K562 (cell line): ENCODE measurements around the gene APOA1. TPM values are rescaled to one million over a fixed set of nuclear protein-coding genes. Genes with fewer than 3 reads are reported as not detected.

Experiments
- ATAC-seq: fragments of 200-7000 bp; cut with Tn5 transposase; 3 replicates; pipeline ENCODE4 v1.9.1; 2020; ENCODE audit warnings: moderate library complexity
- BruUV-seq: library from RNA; stranded (reverse); fragments of 400-500 nt; replicated peaks from 2 replicates; lab custom pipeline; 2021; lab: Mats Ljungman, UMichigan
- CTCF ChIA-PET: fragments of 300-600 bp; formaldehyde crosslinking; extraction: SDS; loops from one replicate; lab custom pipeline; 2021; ENCODE audit warnings: low intra/inter-chr PET ratio; lab: Yijun Ruan, JAX
- POLR2A ChIA-PET: fragments of 300-600, 350-650 bp; sonication (Branson Sonifier 250); formaldehyde crosslinking; extraction: SDS; loops from one replicate; lab custom pipeline; 2021; ENCODE audit warnings: antibody characterized with exemption, inconsistent platforms; lab: Yijun Ruan, JAX
- DNase-seq, 4 experiments: peaks; one replicate each; pipeline versions ENCODE4 v3.0.0 to v3.0.0-alpha.2; 2011 to 2018; ENCODE audit warnings: low spot score in 3 of 4, mixed read lengths in 3 of 4; ENCODE audit errors: extremely low read depth in 1 of 4
- FAIRE-seq: peaks from 2 replicates; lab custom pipeline; 2011; peaks lifted over from hg19 to GRCh38; lab: Jason Lieb, UNC
- H2AFZ ChIP-seq: 2 replicates; pipeline ENCODE4 v1.6.0; 2011; ENCODE audit warnings: low read depth, low read length, control low read depth, inconsistent platforms
- H3K27ac ChIP-seq: fragments of 200-600 bp; 3 replicates; pipeline ENCODE4 v1.8.0; 2011; ENCODE audit warnings: low read depth, mild to moderate bottlenecking, control low read depth, inconsistent platforms, low read length, moderate library complexity, mixed read lengths; ENCODE audit errors: extremely low read depth
- H3K27me3 ChIP-seq, 2 experiments: fragments of 300-600 bp in 1 of 2; 2 replicates in 1 of 2; 3 replicates in 1 of 2; pipeline versions ENCODE4 v1.6.0 to v1.8.0; 2011; ENCODE audit warnings: inconsistent platforms in 2 of 2, low read length in 2 of 2, mild to moderate bottlenecking in 1 of 2, mixed read lengths in 1 of 2, moderate library complexity in 1 of 2; ENCODE audit not compliant: control insufficient read depth in 2 of 2, insufficient read depth in 2 of 2
- H3K36me3 ChIP-seq: fragments of 300-600 bp; 3 replicates; pipeline ENCODE4 v1.8.0; 2011; ENCODE audit warnings: mild to moderate bottlenecking, low read length, inconsistent platforms; ENCODE audit not compliant: control insufficient read depth, insufficient read depth
- H3K4me1 ChIP-seq, 2 experiments: fragments of 200-600 bp in 1 of 2; replicated peaks in 1 of 2; 2 replicates in 1 of 2; 3 replicates in 1 of 2; pipeline versions ENCODE4 v1.5.1 to v1.8.0; 2011; ENCODE audit warnings: inconsistent platforms in 2 of 2, low read length in 2 of 2, mild to moderate bottlenecking in 1 of 2, mixed read lengths in 1 of 2, moderate library complexity in 1 of 2; ENCODE audit not compliant: control insufficient read depth in 2 of 2, insufficient read depth in 2 of 2
- H3K4me2 ChIP-seq: 2 replicates; pipeline ENCODE4 v1.6.1; 2011; ENCODE audit warnings: low read length, control low read depth, inconsistent platforms, mixed read lengths; ENCODE audit not compliant: insufficient read depth
- H3K4me3 ChIP-seq: fragments of 200-600 bp; sonication (generic), shearing (Covaris generic); 2 replicates; pipeline ENCODE4 v1.5.1; 2016; ENCODE audit warnings: control low read depth, inconsistent platforms
- H3K79me2 ChIP-seq: fragments of 200-600 bp; 3 replicates; pipeline ENCODE4 v1.8.0; 2011; ENCODE audit warnings: low read length, inconsistent platforms; ENCODE audit not compliant: control insufficient read depth, insufficient read depth
- H3K9ac ChIP-seq, 2 experiments: 2 replicates each; pipeline versions ENCODE4 v1.6.0 to v1.6.1; 2011; ENCODE audit warnings: low read depth in 2 of 2, low read length in 2 of 2, control low read depth in 1 of 2, inconsistent platforms in 1 of 2, mild to moderate bottlenecking in 1 of 2, mixed read lengths in 1 of 2; ENCODE audit not compliant: insufficient read depth in 1 of 2
- H3K9me1 ChIP-seq: one replicate; pipeline ENCODE4 v1.6.0; 2011; ENCODE audit warnings: inconsistent platforms, mild to moderate bottlenecking, low read length, moderate library complexity; ENCODE audit not compliant: control insufficient read depth, insufficient read depth
- H3K9me3 ChIP-seq: replicated peaks from 2 replicates; pipeline ENCODE4 v1.5.1; 2011; ENCODE audit warnings: low read depth, low read length, inconsistent platforms; ENCODE audit not compliant: control insufficient read depth, insufficient read depth
- H4K20me1 ChIP-seq: replicated peaks from 2 replicates; pipeline ENCODE4 v1.6.1; 2011; ENCODE audit warnings: low read length, inconsistent platforms, mixed read lengths; ENCODE audit not compliant: control insufficient read depth, insufficient read depth
- CBFA2T3 ChIP-seq: fragments of 450-650 bp; IDR thresholded peaks from 2 replicates; pipeline ENCODE4 v1.6.1; 2017
- EZH2 ChIP-seq: IDR thresholded peaks from 2 replicates; pipeline ENCODE4 v1.6.1; 2012; ENCODE audit warnings: low read depth, mild to moderate bottlenecking, inconsistent platforms, low read length, borderline replicate concordance
- GTF2F1 ChIP-seq: IDR thresholded peaks from 2 replicates; pipeline ENCODE4 v1.6.1; 2011; ENCODE audit warnings: low read depth, low read length, improper control_type of control experiment
- MBD1 ChIP-seq: fragments of 250-450 bp; sonication (Bioruptor Pico); IDR thresholded peaks from 2 replicates; pipeline ENCODE4 v1.8.0; 2022; ENCODE audit warnings: inconsistent platforms
- STAG1 ChIP-seq: sonication (generic); formaldehyde crosslinking; IDR thresholded peaks from 2 replicates; pipeline ENCODE4 v1.5.0; 2020; ENCODE audit warnings: missing genetic modification reagents, borderline replicate concordance
- ZNF717 ChIP-seq: fragments of 250-450 bp; sonication (Bioruptor Pico); IDR thresholded peaks from 2 replicates; pipeline ENCODE4 v1.5.0; 2021
- WGBS: fragments of 100-300 bp; shearing (Covaris generic); methylation state at CpG from one replicate; pipeline ENCODE4 v1.1.6; 2016; ENCODE audit warnings: low coverage, mixed read lengths; ENCODE audit not compliant: insufficient coverage; ENCODE audit errors: missing lambda C conversion rate; 5-methylcytosine and 5-hydroxymethylcytosine counted together
- in situ Hi-C: fragments of 300-500 bp; cut with MboI; formaldehyde crosslinking; loops from 4 replicates; pipeline ENCODE4 v1.15.0; 2018; ENCODE audit warnings: inconsistent platforms, mixed read lengths
- intact Hi-C: fragments of 100-400 bp; cut with micrococcal nuclease; formaldehyde crosslinking; loops from 2 replicates; pipeline ENCODE4 v1.14.2; 2022
- polyA plus RNA-seq, 8 experiments: library from polyadenylated mRNA; depleted of rRNA in 4 of 8; stranded (reverse) in 5 of 8; unstranded in 3 of 8; fragments of >200 nt; fragmentation: Nextera tagmentation in 2 of 8; fragmentation: Illumina TruSeq in 1 of 8; extraction: Ambion mirVana in 2 of 8; extraction: Trizol in 1 of 8; gene quantifications; 2 replicates each; pipeline versions ENCODE4 v1.2.1 to v1.2.3, GENCODE V29; 2011 to 2014; ENCODE audit warnings: inconsistent platforms in 1 of 8, missing spikeins in 1 of 8
- total RNA-seq, 7 experiments: library from RNA; depleted of rRNA in 6 of 7; stranded (reverse); fragments of >200 nt in 6 of 7; fragmentation: Illumina TruSeq in 2 of 7; extraction: Trizol in 2 of 7; gene quantifications; 2 replicates each; pipeline versions ENCODE4 v1.2.1 to v1.2.3, GENCODE V29; 2011 to 2021; ENCODE audit warnings: low replicate concordance in 1 of 7

Gene APOA1
- total and polyA plus RNA-seq, 9 of the 15 experiments (the other 6 are each of a cell fraction or from before 2014, with no cell fraction given) = 1.8 TPM; not detected in 8

DNA sequence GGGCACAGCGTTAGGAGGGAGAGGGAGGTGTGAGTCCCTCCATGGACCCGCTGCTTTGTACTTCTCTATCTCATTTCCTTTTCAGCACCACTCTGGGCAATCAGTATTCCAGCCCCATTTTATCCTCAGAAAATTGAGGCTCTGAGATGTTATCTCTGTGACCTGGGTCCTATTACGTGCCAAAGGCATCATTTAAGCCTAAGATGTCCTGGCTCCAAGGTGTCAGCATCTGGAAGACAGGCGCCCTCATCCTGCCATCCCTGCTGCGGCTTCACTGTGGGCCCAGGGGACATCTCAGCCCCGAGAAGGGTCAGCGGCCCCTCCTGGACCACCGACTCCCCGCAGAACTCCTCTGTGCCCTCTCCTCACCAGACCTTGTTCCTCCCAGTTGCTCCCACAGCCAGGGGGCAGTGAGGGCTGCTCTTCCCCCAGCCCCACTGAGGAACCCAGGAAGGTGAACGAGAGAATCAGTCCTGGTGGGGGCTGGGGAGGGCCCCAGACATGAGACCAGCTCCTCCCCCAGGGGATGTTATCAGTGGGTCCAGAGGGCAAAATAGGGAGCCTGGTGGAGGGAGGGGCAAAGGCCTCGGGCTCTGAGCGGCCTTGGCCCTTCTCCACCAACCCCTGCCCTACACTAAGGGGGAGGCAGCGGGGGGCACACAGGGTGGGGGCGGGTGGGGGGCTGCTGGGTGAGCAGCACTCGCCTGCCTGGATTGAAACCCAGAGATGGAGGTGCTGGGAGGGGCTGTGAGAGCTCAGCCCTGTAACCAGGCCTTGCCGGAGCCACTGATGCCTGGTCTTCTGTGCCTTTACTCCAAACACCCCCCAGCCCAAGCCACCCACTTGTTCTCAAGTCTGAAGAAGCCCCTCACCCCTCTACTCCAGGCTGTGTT, 8.5 kb downstream of the APOA1 start:
- H3K9me1 ChIP-seq = no peaks in the 10 kb centered on the region
- ChIA-PET POLR2A (interaction anchor here (0.6 to 1.6 kb wide), 3 partner anchors 8 to 38 kb away, joined by 3 to 6 read pairs (median 3); no protein-coding TSS in a partner anchor), CTCF (no interaction called here)
- peak in 3 of 4 experiments; percentile 35 to 51 (median 49) for DNase-seq
- WGBS = 24% methylated on average over 7 of the region's 16 CpGs
- no peak overlapping the region for H3K4me2 ChIP-seq
- H3K79me2 ChIP-seq = no peaks in the 10 kb centered on the region
- in situ Hi-C loops = no loop called here
- intact Hi-C loops = no loop called here
- H3K27me3 ChIP-seq = peaks cover 0 to 7% of the 10 kb centered on the region in 2 experiments; a peak in 2 of 5 replicates
- peaks cover 8 to 29% of the 10 kb centered on the region in 2 experiments; a peak in 4 of 5 replicates for H3K4me1 ChIP-seq
- H2AFZ ChIP-seq = 0 out of 2 replicates have a peak overlapping the region, but pooled peaks have one; percentile 24
- H3K9me3 ChIP-seq = no peaks in the 10 kb centered on the region
- H3K36me3 ChIP-seq = no peaks in the 10 kb centered on the region
- BruUV-seq = no TSS peak
- H3K4me3 ChIP-seq = no peak overlapping the region
- no peak for TF ChIP-seq GTF2F1
- TF ChIP-seq STAG1 = no peak
- TF ChIP-seq MBD1 (CRISPR knock-in tag) = no peak
- TF ChIP-seq EZH2 = no peak
- TF ChIP-seq ZNF717 (CRISPR knock-in tag) = no peak
- TF ChIP-seq CBFA2T3 = no peak
- FAIRE-seq = no peak
- H3K27ac ChIP-seq = no peak overlapping the region
- 0 out of 4 replicates have a peak overlapping the region, but pooled peaks of 1 of the 2 experiments have one; percentile 35 for H3K9ac ChIP-seq
- ATAC-seq = peak; percentile 22; the same call in 2 of the 3 replicates
- no peaks in the 10 kb centered on the region for H4K20me1 ChIP-seq
